Choroid plexus epithelial cell (primary cell): ENCODE results near the gene PUS1.
"Not testable (repeated sequence)": the region's sequence is repeated elsewhere in the genome, so short reads cannot be mapped to it uniquely, and the experiment has no call there.

ENCODE experiments used
- DNase-seq: peaks from one replicate; pipeline ENCODE4 v3.0.0-alpha.2; 2010; ENCODE audit warnings: low read depth
- H3K4me3 ChIP-seq: 2 replicates; pipeline ENCODE4 v1.5.1; 2011; ENCODE audit warnings: low read depth, mild to moderate bottlenecking, control low read depth, low read length, moderate library complexity
- CTCF ChIP-seq: conservative IDR thresholded peaks from 2 replicates; pipeline ENCODE4 v1.5.1; 2011; ENCODE audit warnings: low read depth, mild to moderate bottlenecking, control low read depth, inconsistent platforms, low read length, moderate library complexity

PUS1 gene

GRCh38 chr12:131981388-131981787 lies 52.3 kb downstream of the PUS1 start:
- TF ChIP-seq CTCF: no peak
- no peak for DNase-seq
- H3K4me3 ChIP-seq: no peak overlapping the region

GRCh38 chr12:131982041-131982440 lies 53.0 kb downstream of the PUS1 start:
- DNase-seq: no peak
- no peak for TF ChIP-seq CTCF
- H3K4me3 ChIP-seq: no peak overlapping the region

- no peak overlapping the region for H3K4me3 ChIP-seq
- no peak for DNase-seq
- TF ChIP-seq CTCF: no peak
Measured at GRCh38 chr12:131983026-131983425, 54.0 kb downstream of the PUS1 start.

GRCh38 chr12:131983554-131983953 lies 54.5 kb downstream of the PUS1 start:
- DNase-seq: no peak
- H3K4me3 ChIP-seq: no peak overlapping the region
- TF ChIP-seq CTCF: no peak

GRCh38 chr12:131984334-131984733 lies 55.3 kb downstream of the PUS1 start:
- TF ChIP-seq CTCF: no peak
- H3K4me3 ChIP-seq: no peak overlapping the region
- DNase-seq: no peak

- not testable (repeated sequence) for H3K4me3 ChIP-seq, DNase-seq
Measured at GRCh38 chr12:131985510-131985875, 56.4 kb downstream of the PUS1 start.

GRCh38 chr12:131986361-131986760 lies 57.3 kb downstream of the PUS1 start:
- H3K4me3 ChIP-seq: no peak overlapping the region
- no peak for DNase-seq
- no peak for TF ChIP-seq CTCF

GRCh38 chr12:131986910-131987309 lies 57.8 kb downstream of the PUS1 start:
- no peak overlapping the region for H3K4me3 ChIP-seq
- no peak for TF ChIP-seq CTCF
- DNase-seq: no peak
